CD4-positive, alpha-beta T cell treated with Interferon gamma for 1 hour (primary cell): ENCODE results near the gene TYROBP.
A peak's percentile ranks its signal among the peaks of the same experiment; 100 is the strongest.
"Not testable (repeated sequence)": the region's sequence is repeated elsewhere in the genome, so short reads cannot be mapped to it uniquely, and the experiment has no call there.

ENCODE experiments used
- DNase-seq: peaks from one replicate; pipeline ENCODE4 v3.0.0-alpha.2; 2020

TYROBP gene

GRCh38 chr19:35908010-35908441 is at the start of gene TYROBP:
Gene TYROBP (minus strand): TSS chr19:35908295. CDS start chr19:35908228, 67 bp downstream.
- no peak for DNase-seq

DNA sequence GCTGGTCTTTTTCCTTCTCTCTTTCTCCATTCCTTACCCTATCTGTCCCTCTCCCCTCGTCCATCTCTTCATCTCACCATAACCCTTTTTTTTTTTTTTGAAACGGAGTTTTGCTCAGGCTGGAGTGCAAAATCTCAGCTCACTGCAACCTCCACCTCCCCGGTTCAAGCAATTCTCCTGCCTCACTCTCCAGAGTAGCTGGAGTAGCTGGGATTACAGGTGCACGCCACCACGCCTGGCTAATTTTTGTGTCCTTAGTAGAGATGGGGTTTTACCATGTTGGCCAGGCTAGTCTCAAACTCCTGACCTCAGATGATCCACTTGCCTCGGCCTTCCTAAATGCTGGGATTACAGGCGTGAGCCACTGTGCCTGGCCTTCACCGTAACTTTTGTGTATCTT is 49.3 kb upstream of the TYROBP start:
- DNase-seq = not testable (repeated sequence)

DNA sequence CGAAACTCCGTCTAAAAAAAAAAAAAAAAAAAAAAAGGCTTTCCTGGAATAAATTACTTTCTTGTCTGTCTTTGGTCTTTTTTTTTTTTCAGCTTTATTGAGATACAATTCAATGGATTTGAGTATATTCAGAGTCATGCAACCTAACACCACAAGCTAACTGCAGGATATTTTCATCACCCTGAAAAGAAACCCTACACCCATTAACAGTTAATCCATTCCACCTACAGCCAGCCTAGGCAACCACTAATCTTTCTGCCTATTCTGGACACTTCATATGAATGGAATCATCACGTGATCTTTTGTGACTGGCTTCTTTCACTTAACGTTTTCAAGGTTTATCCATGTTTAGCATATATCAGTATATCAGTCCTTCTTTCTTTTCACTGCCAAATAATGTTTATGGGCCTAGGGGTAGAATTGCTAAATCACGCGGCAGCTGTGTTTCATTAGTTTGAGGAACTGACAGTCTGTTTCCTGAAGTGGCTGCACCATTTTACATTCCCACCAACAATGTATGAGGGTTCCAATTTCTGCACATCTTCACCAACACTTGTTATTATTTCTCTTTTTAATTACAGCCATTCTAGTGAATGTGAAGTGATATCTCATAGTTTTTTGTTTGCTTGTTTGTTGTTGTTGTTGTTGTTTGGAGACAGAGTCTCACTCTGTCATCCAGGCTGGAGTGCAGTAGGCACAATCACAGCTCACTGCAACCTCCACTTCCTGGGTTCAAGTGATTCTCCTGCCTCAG is 48.0 kb upstream of the TYROBP start:
- no peak for DNase-seq

DNA sequence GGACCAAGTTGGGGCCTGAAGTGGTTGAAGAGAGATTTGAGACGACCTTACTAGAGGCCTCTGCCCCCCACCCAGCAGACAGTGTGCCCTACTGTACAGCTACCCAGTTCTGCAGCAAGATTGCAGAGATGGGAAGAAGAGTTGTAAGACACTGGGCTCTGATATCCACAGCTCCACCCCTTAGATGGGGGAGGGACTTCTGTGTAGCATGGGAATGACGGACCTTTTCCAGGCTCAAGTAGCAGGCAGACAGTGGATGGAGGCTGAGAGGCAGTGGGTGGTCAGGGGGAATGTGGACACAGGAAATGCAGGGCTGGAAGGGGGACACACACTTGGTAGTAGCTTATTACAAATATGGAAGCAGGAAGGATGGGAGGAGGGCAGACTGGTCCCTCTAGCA is 41.0 kb upstream of the TYROBP start:
- DNase-seq = no peak

DNA sequence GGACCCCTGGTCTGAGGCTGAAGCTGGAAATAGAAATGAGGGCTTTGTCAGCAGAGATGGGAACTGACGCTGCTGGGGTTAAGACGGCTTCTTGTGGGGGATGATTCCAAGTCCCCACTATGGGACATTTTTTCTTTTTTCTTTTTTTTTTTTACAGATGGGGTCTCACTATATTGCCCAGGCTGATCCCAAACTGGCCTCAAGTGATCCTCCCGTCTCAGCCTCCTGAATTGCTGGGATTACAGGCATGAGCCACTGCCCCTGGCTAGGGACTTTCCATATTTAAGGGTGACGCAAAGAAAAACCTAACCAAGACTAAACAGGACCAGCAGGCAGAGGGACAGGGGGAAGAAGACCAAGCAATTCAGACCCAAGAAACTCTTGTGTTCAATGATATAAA is 38.1 kb upstream of the TYROBP start:
- DNase-seq = no peak

- DNase-seq = no peak
Observed at GRCh38 chr19:35945121-35945790, 37.2 kb upstream of the TYROBP start.

GRCh38 chr19:35944556-35944955 is 36.5 kb upstream of the TYROBP start:
- DNase-seq = no peak

DNA sequence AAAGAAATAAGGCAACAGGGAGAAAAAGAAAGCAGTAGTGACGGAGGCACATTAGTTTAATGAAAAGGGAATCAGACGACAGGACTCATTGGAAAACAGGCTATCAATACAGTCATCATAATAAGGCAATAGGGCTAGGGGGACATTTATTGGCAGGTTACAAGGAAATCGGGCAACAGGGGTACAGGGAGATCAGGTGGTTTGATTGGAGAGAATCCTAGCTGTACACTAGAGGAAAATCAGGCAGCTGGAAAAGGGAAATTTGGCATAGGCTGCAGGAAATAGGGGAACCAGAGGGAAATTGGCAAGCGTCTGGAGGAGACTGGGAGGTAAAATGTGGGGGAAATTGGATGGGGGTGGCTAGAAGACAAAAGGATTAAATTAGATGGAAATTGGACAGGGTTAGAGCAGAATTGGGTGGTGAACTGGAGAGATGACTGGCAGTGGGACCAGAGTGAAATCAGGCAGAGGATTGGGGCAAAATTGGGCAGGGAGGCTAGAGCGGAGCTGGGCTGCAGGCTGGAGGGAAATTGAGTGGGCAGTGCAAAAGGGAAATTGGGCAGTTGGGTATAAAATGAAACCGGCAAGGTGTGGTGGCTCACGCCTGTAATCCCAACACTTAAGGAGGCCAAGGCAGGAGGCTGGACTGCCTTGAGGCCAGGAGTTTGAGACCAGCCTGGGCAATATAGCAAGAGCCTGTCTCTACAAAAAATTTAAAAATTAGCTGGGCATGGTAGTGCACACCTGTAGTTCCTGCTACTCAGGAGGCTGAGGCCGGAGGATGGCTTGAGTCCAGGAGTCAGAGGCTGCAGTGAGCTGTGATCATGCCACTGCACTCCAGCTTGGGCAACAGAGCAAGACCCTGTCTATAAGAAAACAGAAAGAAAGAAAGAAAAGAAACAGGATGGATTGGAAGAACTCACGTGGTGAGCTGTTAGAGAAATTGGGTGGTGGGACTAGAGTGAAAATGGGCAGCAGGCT is 35.5 kb upstream of the TYROBP start:
- DNase-seq = no peak

- DNase-seq = no peak
Observed at GRCh38 chr19:35942235-35942634, 34.1 kb upstream of the TYROBP start.

GRCh38 chr19:35940839-35941238 is 32.7 kb upstream of the TYROBP start:
- DNase-seq = no peak

DNA sequence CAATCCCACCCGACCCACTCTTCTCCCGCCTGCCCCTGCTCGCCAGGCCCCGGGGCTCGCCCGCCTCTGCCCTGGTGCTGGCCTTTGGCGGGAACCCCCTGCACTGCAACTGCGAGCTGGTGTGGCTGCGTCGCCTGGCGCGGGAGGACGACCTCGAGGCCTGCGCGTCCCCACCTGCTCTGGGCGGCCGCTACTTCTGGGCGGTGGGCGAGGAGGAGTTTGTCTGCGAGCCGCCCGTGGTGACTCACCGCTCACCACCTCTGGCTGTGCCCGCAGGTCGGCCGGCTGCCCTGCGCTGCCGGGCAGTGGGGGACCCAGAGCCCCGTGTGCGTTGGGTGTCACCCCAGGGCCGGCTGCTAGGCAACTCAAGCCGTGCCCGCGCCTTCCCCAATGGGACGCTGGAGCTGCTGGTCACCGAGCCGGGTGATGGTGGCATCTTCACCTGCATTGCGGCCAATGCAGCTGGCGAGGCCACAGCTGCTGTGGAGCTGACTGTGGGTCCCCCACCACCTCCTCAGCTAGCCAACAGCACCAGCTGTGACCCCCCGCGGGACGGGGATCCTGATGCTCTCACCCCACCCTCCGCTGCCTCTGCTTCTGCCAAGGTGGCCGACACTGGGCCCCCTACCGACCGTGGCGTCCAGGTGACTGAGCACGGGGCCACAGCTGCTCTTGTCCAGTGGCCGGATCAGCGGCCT is 32.1 kb upstream of the TYROBP start:
- DNase-seq = no peak

DNA sequence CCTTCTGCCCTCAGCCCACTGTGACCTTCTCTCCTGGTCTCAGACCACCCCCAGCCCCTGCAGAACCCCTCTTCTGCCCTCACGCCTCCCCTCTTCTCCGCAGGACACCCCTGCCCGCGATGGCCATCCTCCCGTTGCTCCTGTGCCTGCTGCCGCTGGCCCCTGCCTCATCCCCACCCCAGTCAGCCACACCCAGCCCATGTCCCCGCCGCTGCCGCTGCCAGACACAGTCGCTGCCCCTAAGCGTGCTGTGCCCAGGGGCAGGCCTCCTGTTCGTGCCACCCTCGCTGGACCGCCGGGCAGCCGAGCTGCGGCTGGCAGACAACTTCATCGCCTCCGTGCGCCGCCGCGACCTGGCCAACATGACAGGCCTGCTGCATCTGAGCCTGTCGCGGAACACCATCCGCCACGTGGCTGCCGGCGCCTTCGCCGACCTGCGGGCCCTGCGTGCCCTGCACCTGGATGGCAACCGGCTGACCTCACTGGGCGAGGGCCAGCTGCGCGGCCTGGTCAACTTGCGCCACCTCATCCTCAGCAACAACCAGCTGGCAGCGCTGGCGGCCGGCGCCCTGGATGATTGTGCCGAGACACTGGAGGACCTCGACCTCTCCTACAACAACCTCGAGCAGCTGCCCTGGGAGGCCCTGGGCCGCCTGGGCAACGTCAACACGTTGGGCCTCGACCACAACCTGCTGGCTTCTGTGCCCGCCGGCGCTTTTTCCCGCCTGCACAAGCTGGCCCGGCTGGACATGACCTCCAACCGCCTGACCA is 31.4 kb upstream of the TYROBP start:
- DNase-seq = no peak

DNA sequence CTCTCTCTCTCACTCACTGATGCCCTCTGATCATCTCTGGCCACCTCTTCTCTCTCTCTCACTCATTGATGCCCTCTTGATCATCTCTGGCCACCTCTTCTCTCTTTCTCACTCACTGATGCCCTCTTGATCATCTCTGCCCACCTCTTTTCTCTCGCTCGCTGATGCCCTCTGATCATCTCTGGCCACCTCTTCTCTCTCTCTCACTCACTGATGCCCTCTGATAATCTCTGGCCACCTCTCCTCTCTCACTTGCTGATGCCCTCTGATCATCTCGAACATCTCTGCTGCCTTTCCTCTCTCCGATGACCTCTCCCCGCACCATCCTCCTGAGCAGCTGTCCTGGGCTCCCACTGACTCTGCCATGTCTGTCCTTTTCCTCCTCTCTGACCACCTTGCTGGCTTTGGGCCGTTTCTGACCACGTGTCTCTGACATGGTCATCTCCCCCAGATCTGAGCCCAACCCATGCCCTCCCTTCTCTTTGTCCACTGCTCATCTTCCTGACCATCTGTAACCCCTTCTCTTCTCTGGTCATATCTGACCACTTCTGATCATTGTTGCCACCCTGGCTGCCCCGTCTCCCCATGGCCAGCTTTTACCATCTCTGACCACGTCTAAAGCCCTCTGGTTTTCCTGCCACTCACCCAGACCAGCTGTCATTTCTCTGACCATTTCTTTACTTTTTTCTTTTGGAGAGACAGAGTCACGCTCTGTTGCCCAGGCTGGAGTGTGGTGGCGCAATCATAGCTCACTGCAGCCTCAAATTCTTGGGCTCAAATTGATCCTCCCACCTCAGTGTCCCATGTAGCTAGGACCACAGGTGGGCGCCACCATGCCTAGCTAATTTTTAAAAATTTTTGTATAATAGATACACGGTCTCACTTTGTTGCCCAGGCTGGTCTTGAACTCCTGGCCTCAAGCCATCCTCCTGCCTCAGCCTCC is 30.5 kb upstream of the TYROBP start:
- no peak for DNase-seq

DNA sequence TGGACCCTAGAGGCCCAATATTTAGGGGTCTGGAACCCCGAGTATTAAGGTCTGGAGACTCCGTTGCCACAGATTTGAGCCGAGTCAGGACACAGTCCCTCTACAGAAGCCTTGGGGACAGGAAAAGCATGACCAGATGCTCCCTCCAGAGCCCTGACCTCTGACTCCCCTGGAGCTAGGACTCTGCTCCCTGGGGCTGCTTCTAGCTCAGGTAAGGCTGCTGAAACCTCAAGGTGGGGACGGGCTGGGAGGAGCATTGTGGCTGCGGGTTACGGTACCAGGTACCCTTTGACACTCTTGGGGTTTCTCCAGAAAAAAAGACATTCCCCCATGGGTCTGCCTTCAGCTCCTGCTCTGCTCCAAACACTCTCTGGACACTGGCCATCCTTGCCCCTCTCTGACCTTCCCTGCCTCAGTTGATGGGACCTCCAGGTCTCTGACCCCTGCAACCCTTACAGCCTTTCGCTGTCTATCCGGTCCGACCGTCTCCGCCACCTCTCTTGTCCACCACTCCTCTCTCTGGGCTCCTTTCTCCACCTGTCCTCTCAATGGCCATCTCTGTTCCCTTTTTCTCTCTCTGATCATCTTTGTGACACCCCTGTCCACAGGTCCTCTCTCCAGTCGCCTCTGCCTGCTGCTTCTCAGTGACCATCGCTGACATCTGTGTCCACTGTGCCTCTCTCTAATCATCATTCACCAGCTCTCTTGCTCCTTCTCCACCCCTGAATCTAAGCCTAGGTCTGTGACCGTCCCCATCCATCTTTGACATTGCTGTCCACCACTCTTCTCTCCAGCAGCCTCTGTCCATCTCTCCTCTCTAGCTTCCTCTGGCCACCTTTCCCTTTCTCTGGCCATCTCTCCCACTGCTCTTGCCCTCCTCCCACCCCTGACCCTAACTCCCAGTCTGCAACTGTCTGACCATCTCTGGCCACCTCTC is 29.5 kb upstream of the TYROBP start:
- DNase-seq = no peak

GRCh38 chr19:35936738-35937268 is 28.7 kb upstream of the TYROBP start:
- DNase-seq = no peak

DNA sequence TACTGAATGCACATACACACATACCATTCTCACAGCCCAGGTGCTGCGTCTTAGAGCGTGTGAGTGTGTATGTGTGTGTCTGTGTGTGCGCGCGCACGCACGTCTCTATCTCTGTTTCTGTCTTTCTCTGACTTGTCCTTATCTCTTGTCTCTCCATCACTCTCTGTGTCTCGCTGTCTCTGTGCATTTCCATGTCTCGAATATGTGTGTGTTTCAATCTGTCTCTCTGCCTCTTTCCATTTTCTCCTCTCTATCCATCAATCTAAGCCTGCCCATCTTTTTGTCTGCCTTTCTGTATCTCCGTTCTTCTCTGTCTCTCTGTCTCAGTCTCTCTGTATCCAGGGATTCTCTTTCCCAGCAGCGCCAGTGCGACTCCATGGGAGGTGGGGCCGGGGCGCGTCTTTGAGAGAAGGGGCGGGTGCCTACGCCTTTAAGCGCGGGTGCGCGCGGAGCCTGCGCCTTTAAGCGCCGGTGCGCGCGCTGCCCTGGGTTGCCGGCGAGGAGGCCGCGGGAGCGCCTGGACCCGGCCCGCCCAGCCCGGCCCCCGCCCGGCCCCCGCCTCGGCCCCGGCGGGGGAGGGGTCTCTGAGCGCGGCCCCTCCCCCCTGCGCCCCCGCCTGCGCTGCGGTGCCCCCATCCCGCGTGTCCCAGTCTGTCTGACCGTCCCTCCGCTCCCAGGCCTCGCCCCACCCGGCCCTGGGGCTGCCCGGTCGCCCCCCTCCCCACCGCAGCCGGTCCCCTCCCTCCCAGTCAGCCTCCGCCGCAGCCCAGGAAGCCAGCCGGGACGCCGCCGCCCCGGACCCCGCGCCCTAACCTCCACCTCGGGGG is 28.0 kb upstream of the TYROBP start, which contains the start of gene LRFN3:
Gene LRFN3 (plus strand): TSS at position 464 of the 827 bp plus-strand sequence. CDS start 3,052 bp downstream, outside the sequence.
- peak; percentile 16 for DNase-seq

DNA sequence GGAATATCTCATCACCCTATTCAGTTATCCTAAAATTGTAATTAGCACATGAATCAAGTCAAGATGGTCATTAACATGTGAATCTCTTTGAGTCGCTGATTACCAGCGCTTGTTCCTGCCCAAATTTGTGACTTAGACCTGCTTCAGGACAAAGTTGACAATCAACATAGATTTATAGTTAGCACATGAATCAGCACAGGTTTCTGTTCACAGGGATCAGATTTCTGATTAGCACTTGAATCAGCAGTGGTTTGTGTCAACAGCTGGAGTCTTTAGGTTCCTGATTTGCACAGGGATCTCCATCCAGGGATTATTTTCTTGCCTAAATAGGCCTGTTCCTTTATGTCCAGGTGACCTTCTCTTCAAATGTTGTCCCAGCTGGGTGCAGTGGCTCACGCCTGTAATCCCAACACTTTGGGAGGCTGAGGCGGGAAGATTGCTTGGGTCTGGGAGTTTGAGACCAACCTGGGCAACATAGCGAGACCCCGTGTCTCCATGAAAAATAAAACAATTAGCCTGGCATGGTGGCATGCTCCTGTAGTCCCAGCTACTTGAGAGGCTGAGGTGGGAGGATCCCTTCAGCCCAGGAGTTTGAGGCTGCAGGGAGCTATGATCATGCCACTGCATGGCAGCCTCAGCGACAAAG is 24.3 kb upstream of the TYROBP start:
- no peak for DNase-seq

GRCh38 chr19:35931874-35932202 is 23.7 kb upstream of the TYROBP start:
- DNase-seq = no peak
